CMK (cell line): Measurements from ENCODE around the gene TPD52L1.
"Not testable (repeated sequence)": the region's sequence is repeated elsewhere in the genome, so short reads cannot be mapped to it uniquely, and the experiment has no call there.

Experiments used
- DNase-seq: peaks from one replicate; pipeline ENCODE4 v3.0.0-alpha.2; 2010; ENCODE audit warnings: low read depth

Gene TPD52L1

DNA sequence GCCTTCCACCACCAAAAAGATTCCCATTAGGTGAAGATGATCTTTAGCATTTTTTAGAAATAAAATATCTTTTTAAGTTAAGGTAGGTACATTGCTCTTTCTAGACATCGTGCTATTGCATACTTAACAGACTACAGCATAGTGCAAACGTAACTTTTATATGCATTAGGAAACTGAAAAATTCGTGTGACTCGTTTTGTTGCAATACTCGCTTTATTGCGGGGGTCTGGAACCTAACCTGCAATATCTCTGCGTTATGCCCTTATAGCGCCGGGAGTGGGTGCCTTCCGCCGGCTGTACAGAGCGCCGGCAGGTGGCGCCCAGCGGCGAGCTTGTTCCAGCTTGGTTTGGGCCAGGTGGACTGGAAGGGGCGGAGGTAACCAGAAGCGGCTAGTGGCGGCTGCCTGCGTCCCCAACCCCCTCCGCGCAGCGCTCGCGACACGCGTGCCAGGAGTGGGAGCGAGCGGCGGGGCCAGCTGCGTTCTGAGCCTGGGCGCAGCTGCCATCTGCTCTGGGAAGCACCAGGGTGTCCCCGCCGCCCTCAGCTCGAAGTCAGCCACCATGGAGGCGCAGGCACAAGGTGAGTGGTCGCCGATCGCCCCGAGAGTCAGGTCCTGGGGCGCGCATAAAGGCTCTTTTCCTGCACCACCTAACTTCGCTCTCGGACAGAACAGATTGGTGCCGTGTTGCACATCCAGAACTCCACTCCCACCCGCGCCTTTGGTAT lies at the start of gene TPD52L1:
Gene TPD52L1 (plus strand): TSS at position 383 of the 727 bp plus-strand sequence. CDS start 179 bp downstream, at position 562.
- DNase-seq, result no peak

DNA sequence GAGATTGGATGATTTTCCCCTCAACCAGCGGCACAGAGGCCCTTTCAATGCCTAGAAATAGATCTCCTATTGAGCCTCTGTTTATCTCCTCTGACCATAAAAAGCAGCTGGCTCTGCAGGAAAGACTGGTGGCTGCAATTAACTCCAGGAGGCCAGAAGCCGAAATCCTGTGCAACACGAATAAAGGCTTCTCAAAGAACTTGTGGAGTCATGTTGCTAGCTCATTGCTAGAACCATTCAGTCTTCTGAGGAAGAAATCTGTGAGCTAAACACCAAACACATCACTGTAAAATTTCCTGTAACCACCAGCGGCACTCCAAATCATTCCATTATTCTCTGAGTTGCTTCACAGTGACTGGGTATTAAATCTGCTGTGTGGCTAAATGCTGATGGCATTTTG lies 49.1 kb upstream of the TPD52L1 start:
- no peak for DNase-seq

GRCh38 chr6:125107048-125107447 lies 46.5 kb upstream of the TPD52L1 start:
- no peak for DNase-seq

GRCh38 chr6:125107896-125108295 lies 45.7 kb upstream of the TPD52L1 start:
- DNase-seq, result no peak

- DNase-seq, result no peak
These were observed 43.5 kb upstream of the TPD52L1 start for GRCh38 chr6:125110056-125110455.

DNA sequence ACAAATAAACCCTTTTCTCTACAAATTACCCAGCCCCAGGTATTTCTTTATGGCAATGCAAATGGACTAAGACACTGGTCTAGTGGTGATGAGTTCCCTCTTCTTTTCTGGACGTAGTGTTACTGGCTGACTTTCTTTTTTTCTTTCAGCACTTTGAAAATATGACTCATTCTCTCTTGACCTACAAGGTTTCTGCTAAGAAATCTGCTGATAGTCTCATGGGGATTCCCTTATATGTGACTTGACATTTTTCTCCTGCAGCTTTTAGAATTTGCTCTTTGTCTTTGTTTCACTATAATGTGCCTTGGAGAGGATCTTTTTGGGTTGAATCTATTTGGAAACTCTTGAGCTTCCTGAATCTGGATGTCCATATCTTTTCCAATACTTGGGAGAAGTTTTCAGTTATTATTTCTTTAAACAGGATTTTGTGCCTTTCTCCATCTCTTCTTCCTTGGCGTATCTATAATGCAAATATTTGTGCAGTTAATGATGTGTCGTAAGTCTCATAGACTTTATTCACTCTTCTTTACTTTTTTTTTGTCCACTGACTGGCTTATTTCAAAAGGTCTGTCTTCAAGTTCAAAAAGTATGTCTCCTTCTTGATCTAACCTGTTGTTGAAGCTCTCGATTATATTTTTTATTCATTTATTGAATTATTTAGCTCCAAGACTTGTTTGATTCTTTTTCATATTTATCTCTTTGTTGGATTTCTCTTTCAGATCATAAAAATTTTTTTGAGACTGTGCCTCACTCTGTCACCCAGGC lies 42.2 kb upstream of the TPD52L1 start:
- DNase-seq, result no peak

DNA sequence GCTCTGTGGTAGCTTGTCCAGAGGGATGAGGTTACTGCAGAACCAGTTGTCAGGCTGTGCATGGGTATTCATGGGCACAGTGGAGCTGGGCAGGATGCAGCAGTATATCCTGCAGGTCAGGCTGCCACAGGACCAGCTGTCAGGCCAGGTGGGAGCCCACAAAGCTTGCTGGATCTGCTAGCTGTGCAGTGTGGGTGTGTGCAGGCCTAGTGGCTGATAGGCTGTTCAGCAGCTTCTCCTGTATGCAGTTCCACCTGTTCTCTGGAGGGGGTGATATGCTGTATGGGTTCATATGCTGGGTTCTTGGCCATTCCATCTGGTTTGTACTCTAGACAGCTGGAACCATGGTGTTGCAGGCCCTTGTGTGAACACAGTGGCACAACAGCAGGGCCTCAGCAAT lies 40.6 kb upstream of the TPD52L1 start:
- DNase-seq, result no peak

DNA sequence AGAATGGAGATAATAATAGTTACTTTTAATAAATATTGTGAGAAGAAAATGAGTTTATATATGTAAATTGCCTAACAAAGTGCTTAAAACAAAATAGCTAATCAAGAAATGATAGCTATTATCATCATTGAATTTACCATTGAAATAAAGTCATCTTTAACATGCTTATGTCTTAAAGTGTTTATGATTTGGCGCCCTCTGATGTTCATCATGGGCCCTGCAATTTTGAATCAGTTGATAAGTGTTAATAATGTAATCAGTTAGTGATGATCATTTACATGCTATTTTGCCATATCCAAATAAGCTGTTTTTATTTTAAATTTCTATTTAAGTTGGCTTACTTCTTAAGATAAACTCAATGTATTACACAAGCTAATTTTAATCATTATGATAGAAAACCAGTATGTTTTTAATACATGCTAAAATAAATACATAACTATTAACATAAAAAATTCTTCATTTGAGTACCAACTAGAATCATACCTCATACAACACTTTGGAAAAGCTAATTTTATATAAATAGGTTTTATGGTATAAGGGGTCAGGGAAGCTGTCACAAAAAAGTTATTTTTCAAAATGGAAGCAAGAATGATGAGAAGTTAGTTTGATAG lies 39.2 kb upstream of the TPD52L1 start:
- DNase-seq, result no peak

DNA sequence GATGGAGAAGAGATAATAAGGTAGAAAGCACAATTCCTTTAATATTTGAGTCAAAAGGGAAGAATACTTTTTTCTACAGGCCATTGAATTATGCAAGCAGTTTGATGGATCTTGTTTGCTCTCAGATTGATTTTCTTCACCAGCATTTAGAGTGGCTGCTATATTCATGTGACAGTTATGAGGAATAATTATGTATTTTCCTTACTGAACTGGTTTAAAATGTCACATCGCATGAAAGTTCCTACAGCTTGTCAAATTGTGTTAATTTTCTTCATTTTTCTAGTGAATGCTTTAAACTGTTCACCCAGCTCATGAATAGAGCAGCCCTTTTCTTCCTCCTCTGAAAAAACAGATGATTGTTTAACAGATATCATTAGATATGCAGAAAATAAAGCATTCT lies 37.4 kb upstream of the TPD52L1 start:
- DNase-seq, result no peak

- DNase-seq, result no peak
These were observed 36.9 kb upstream of the TPD52L1 start for GRCh38 chr6:125116710-125117109.

- no peak for DNase-seq
These were observed 35.8 kb upstream of the TPD52L1 start for GRCh38 chr6:125117818-125118217.

DNA sequence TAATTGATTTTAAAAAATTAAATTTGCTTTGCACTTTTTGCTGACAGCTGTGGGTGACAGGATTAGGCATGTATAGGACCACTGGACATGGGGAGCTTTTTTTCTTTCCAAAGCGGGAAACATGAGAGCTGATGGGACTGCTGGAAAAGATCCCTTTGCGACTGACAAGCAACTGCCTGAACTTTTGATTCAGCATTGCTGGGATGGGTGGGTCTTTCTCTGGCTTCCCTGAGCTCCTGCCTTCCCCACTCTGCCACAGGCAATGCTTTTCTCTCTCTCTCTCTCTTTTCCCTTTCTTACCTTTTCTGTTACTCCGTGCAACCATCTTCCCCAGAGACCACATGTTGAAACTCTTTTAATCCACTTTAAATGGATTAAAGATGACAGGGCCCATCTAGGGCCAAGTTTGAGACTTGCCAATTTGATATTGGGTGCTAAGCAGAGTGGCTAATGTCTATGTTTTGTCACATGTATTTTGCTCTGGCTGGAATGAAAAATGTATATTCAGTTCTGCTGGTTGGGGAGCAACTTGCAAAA lies 33.5 kb upstream of the TPD52L1 start:
- no peak for DNase-seq

- DNase-seq, result no peak
These were observed 31.7 kb upstream of the TPD52L1 start for GRCh38 chr6:125121894-125122293.

DNA sequence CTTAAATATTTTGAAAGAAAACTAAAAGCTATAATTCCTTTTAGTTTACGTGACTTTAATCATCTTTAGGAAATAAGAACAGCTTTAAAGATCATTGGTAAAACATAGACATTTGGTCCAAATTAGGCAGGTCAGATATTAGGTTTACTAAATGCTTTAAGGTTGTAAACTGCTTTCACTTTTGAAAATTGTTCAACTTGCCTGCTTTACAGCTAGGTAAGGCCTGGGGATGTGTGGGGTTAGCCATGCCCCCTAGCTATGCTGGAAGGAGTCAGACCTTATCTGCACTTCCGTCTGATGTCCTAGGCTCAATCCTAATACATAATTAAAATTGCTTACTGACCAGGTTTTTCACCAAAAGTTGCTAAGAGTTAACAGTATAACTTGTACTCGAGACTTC lies 30.5 kb upstream of the TPD52L1 start:
- no peak for DNase-seq

- DNase-seq, result no peak
These were observed 30.0 kb upstream of the TPD52L1 start for GRCh38 chr6:125123468-125124048.

DNA sequence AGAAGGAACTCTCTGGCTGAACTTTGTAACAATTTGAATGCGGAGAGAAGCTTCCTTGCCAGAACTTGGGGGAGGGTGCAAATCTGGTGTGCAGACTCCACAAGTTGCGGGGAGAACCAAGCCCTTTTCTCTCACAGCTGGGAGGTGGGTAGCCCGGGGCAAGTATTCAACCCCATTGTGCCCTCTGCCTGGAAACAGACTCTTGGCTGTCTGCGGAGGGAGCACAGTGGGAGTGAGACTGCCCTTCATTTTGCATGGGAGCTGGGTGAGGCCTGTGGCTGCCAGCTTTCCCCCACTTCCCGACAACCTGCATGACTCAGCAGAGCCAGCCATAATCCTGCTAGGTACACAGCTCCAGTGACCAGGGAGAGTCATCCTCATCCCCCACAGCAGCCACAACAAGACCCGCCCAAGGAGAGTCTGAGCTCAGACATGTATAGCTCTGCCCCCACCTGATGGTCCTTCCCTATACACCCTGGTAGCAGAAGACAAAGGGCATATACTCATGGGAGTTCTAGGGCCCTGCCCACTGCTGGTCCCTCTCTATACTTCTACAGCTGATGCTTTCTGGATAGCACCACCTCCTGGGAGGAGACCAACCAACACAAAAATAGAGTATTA lies 29.4 kb upstream of the TPD52L1 start:
- no peak for DNase-seq

DNA sequence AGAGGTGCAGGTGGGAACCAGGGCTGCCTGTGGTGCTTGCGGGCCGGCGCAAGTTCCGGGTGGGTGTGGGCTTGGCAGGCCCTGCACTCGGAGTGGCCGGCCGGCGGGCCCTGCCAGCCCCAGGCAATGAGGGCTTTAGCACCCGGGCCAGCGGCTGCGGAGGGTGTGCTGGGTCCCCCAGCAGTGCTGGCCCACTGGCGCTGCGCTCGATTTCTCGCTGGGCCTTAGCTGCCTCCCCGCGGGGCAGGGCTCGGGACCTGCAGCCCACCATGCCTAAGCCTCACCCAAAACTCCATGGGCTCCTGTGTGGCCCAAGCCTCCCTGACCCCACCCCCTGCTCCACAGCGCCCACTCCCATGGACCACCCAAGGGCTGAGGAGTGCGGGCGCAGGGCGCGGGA lies 27.7 kb upstream of the TPD52L1 start:
- not testable (repeated sequence) for DNase-seq

DNA sequence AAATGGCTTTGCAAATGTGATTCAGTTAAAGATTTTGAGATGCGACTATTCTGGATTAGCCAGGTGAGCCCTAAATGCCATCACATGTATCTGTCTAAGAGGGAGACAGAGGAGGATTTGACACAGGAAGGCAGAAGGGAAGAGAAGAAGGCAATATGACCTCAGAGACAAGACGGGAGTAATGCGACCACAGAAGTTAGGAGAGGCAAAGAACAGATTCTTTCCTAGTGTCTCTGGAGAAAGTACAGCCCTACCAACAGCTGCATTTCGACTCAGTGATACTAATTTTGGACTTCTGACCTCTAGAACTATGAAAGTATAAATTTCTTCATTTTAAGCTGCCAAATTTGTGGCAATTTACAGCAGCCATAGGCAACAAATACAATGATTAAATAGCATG lies 24.2 kb upstream of the TPD52L1 start:
- DNase-seq, result no peak

GRCh38 chr6:125132058-125132457 lies 21.5 kb upstream of the TPD52L1 start:
- no peak for DNase-seq

- DNase-seq, result no peak
These were observed 17.2 kb upstream of the TPD52L1 start for GRCh38 chr6:125136378-125136777.

DNA sequence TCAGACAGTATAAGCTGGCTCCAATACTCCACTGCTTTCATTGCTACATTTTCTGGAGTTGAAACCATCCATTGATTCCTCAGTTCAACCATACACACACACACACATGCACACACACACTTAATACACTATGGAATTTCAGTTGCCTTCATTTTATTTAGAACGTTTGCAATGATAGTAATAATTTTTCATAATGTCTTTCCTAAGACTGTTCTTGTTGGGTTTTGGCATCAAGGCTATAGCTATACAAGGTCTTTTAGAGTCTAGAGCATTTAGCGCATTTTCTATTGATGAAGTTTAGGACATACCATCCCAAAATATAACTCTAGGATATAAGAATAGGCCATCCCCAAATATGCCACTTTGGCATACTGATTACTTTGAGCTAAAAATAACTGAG lies 15.5 kb upstream of the TPD52L1 start:
- DNase-seq, result no peak

GRCh38 chr6:125140808-125141207 lies 12.8 kb upstream of the TPD52L1 start:
- DNase-seq, result no peak
